ENCODE data around the gene FOXN1.
"Not testable (repeated sequence)": the region's sequence is repeated elsewhere in the genome, so short reads cannot be mapped to it uniquely, and the experiment has no call there.

FOXN1 gene, protein sequence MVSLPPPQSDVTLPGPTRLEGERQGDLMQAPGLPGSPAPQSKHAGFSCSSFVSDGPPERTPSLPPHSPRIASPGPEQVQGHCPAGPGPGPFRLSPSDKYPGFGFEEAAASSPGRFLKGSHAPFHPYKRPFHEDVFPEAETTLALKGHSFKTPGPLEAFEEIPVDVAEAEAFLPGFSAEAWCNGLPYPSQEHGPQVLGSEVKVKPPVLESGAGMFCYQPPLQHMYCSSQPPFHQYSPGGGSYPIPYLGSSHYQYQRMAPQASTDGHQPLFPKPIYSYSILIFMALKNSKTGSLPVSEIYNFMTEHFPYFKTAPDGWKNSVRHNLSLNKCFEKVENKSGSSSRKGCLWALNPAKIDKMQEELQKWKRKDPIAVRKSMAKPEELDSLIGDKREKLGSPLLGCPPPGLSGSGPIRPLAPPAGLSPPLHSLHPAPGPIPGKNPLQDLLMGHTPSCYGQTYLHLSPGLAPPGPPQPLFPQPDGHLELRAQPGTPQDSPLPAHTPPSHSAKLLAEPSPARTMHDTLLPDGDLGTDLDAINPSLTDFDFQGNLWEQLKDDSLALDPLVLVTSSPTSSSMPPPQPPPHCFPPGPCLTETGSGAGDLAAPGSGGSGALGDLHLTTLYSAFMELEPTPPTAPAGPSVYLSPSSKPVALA

DNA sequence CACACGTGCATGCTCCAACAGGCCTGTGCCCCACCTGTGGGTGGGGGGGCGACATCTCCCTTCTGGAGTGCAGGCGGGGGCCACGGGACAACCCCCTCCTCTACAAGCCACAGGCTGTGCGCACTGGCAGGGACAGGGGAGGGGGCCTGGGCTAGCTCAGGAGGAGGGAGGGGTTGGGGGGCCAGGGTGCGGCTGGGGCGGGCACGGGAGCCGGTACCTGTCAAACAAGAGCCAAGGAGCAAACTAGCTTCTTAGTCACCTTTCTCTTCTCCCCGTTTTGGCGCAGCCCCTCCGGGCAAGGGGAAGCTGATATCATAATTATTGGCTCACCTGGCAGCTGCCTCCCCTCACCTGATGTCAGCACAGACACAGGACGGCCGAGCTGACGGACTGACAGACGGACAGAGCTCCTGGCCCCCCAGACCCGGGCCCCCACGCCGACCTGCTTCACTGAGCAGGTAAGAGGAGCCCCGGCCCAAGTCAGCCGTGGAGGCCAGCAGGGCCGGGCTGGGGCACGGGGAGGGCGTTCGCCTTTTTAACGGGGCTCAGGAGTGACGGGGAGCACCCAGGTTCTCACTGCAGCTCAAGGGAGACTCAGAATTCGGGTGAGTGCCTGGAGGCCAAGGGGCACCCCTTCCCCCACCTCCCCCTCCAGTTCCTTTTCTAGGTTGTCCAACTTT, at the start of gene FOXN1:
FOXN1 (plus strand) TSS at position 363 of the 680 bp plus-strand sequence. CDS start 17,622 bp downstream, outside the sequence.
- no peak for DNase-seq
- no peaks in the 10 kb centered on the region for H3K9me3 Mint-ChIP-seq
- peaks cover 40 to 52% of the 10 kb centered on the region in 2 donors for H3K27me3 Mint-ChIP-seq
- ATAC-seq (replicated peaks) = no peak
- H3K4me1 Mint-ChIP-seq = peaks cover 9% of the 10 kb centered on the region in 2 donors
- no peaks in the 10 kb centered on the region for H3K36me3 Mint-ChIP-seq
- no peak within 1 kb of the TSS for H3K27ac Mint-ChIP-seq
- H3K4me3 Mint-ChIP-seq = no peak within 1 kb of the TSS

DNA sequence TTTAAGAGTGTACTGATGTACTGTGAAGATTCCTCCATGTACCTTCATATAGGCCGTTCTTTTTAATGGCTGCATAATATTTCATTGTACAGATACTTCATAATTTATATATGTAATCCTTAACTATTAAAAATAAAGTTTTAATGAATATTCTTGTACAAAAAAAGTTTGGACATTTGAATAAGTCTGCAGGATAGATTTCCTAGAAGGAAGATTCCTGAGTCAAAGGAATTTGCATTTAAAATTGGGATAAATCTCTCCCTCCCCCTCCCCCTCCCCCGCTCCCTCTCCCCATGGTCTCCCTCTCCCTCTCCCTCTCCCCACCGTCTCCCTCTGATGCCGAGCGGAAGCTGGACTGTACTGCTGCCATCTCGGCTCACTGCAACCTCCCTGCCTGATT, 48.3 kb upstream of the FOXN1 start:
- Mint-ChIP-seq H3K4me3 (no peak overlapping the region), H3K27me3 (peaks cover 6 to 9% of the 10 kb centered on the region in 2 donors), H3K27ac (no peak overlapping the region), H3K36me3 (peaks cover 0 to 2% of the 10 kb centered on the region in 2 donors), H3K9me3 (peaks cover 0 to 4% of the 10 kb centered on the region in 2 donors), H3K4me1 (no peaks in the 10 kb centered on the region)
- DNase-seq = no peak
- ATAC-seq (replicated peaks) = no peak

DNA sequence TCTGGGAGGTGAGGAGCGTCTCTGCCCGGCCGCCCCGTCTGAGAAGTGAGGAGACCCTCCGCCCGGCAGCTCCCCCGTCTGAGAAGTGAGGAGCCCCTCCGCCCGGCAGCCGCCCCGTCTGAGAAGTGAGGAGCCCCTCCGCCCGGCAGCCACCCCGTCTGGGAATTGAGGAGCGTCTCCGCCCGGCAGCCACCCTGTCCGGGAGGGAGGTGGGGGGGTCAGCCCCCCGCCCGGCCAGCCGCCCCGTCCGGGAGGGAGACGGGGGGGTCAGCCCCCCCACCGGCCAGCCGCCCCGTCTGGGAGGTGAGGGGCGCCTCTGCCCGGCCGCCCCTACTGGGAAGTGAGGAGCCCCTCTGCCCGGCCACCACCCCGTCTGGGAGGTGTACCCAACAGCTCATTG, 47.3 kb upstream of the FOXN1 start:
- peaks cover 6 to 16% of the 10 kb centered on the region in 2 donors for H3K27me3 Mint-ChIP-seq
- not testable (repeated sequence) for H3K4me1 Mint-ChIP-seq; ATAC-seq (replicated peaks); DNase-seq; H3K27ac Mint-ChIP-seq; H3K9me3 Mint-ChIP-seq; H3K4me3 Mint-ChIP-seq; H3K36me3 Mint-ChIP-seq

DNA sequence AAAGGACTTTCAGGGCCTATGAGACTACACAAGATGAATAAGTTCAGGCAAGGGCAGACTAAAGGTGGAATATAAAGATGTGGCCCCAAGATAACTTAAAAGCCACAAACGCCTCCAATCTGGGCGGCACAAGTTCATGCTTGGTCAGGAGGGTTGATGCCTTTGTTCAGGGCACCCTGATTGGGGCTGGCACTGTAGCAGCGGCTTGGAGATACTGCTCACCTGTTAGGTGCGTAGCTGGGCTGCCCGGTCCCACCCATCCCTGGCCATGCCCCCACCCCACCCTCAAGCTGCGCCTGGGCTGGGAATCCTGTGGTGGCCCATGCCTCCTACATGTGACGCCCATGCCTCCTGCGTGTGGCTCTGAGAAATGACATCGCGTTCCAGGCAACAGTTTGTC, 45.2 kb upstream of the FOXN1 start:
- no peak for ATAC-seq (replicated peaks)
- Mint-ChIP-seq H3K27ac (no peak overlapping the region), H3K4me1 (no peaks in the 10 kb centered on the region), H3K4me3 (no peak overlapping the region), H3K36me3 (peaks cover 0 to 2% of the 10 kb centered on the region in 2 donors), H3K27me3 (peaks cover 8 to 24% of the 10 kb centered on the region in 2 donors), H3K9me3 (peaks cover 0 to 4% of the 10 kb centered on the region in 2 donors)
- no peak for DNase-seq

DNA sequence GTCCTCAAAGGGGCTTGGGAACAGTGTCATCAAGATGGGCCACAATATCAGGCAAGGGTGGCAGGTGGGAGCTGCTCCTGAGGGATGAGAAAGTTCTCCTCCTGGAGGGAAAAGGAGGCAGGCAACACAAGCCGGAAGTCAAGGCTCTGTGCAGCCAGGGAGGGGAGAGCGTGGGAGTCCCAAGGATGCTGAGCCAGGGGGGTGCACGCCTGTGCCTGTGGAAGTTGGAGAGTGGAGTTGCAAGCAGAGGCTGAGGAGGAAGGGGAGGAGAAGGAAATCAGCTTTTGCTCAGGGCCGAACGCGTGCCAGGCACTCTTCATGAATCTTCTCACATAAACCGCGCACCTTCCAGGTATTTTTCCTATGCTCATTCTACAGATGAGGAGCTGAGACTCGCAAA, 40.1 kb upstream of the FOXN1 start:
- ATAC-seq (replicated peaks) (no peak), DNase-seq (no peak)
- H3K36me3 Mint-ChIP-seq = no peaks in the 10 kb centered on the region
- no peak overlapping the region for H3K27ac Mint-ChIP-seq
- no peak overlapping the region for H3K4me3 Mint-ChIP-seq
- peaks cover 0 to 4% of the 10 kb centered on the region in 2 donors for H3K4me1 Mint-ChIP-seq
- H3K9me3 Mint-ChIP-seq = no peaks in the 10 kb centered on the region
- peaks cover 23 to 36% of the 10 kb centered on the region in 2 donors for H3K27me3 Mint-ChIP-seq

DNA sequence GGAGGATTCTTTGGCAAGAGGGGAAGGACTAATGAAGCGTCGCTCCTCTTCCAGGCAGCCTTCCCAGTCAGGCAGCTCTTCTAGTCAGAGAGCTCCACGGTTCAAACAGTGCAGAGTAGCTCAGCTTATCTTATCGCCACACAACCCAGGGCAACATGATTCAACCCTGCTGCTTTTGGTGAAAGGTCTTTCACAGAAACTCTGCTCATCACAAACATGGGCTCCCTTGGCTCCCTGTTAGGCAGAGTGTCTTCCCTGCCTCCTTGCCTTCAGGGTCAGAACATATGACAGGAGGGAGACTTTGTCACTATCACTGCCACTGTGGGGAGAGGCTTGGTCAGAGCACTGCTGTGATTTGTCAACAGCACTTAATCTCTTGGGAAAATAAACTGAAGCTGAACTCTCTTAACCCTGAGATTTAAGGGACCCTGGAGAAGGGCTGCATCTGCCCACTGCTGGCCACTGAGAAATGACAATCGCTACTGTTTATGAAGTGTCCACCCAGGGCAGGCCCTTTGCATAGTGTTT, 39.6 kb upstream of the FOXN1 start:
- DNase-seq (no peak), ATAC-seq (replicated peaks) (no peak)
- Mint-ChIP-seq H3K4me3 (no peak overlapping the region), H3K36me3 (no peaks in the 10 kb centered on the region), H3K27ac (no peak overlapping the region), H3K4me1 (peaks cover 0 to 4% of the 10 kb centered on the region in 2 donors), H3K27me3 (peaks cover 23 to 31% of the 10 kb centered on the region in 2 donors), H3K9me3 (no peaks in the 10 kb centered on the region)

DNA sequence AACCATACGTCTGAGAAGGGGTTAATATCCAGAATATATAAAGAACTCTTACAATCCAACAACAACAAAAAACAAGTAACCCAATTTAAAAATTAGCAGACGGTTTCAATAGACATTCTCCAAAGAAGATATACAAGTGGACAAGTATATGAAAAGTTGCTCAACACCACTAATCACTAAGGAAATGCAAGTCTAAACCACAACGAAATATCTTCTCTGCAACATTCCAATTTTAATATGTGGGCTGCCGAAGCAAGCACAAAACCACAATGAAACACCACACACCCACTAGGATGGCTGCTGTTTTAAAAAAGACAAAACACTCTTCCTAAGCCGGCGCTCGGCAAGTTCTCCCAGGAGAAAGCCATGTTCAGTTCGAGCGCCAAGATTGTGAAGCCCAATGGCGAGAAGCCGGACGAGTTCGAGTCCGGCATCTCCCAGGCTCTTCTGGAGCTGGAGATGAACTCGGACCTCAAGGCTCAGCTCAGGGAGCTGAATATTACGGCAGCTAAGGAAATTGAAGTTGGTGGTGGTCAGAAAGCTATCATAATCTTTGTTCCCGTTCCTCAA, 38.6 kb upstream of the FOXN1 start:
- no peak overlapping the region for H3K4me3 Mint-ChIP-seq
- no peak overlapping the region for H3K27ac Mint-ChIP-seq
- no peaks in the 10 kb centered on the region for H3K36me3 Mint-ChIP-seq
- DNase-seq (no peak), ATAC-seq (replicated peaks) (no peak)
- peaks cover 0 to 4% of the 10 kb centered on the region in 2 donors for H3K4me1 Mint-ChIP-seq
- peaks cover 29 to 31% of the 10 kb centered on the region in 2 donors for H3K27me3 Mint-ChIP-seq
- H3K9me3 Mint-ChIP-seq = no peaks in the 10 kb centered on the region

DNA sequence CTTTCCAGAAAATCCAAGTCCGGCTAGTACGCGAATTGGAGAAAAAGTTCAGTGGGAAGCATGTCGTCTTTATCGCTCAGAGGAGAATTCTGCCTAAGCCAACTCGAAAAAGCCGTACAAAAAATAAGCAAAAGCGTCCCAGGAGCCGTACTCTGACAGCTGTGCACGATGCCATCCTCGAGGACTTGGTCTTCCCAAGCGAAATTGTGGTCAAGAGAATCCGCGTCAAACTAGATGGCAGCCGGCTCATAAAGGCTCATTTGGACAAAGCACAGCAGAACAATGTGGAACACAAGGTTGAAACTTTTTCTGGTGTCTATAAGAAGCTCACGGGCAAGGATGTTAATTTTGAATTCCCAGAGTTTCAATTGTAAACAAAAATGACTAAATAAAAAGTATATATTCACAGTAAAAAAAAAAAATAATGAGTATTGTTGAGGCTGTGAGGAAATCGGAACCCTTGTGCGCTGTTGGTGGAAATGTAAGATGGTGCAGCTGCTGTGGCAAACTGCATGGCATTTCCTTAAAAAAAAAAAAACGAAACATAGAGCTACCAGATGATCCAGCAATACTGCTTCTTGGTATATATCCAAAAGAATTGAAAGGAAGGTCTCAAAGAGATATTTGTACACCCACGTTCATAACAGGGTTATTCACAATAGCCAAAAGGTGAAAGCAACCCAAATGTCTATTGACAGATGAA, 38.0 kb upstream of the FOXN1 start:
- not testable (repeated sequence) for H3K27ac Mint-ChIP-seq; H3K36me3 Mint-ChIP-seq; H3K4me1 Mint-ChIP-seq; H3K9me3 Mint-ChIP-seq; ATAC-seq (replicated peaks); H3K4me3 Mint-ChIP-seq; DNase-seq
- peaks cover 27 to 29% of the 10 kb centered on the region in 2 donors for H3K27me3 Mint-ChIP-seq

DNA sequence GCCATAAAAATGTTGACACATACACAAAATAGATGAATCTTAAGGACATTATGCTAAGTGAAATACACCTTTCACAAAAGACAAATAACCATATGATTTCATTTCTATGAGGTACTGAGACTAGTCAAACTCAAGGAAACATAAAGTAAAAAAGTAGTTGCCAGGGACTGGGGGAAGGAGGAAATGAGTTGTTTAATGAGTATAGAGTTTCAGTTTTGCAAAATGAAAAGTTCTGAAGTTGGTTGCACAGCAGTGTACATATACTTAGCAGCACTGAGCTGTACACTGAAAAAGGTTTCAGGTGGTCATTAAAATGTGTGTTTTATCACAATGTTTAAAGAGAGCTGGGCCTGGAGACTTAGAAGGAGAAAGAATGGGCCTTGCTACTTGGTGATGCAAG, 37.4 kb upstream of the FOXN1 start:
- no peak overlapping the region for H3K27ac Mint-ChIP-seq
- H3K4me1 Mint-ChIP-seq = peaks cover 0 to 8% of the 10 kb centered on the region in 2 donors
- H3K27me3 Mint-ChIP-seq = peaks cover 21 to 34% of the 10 kb centered on the region in 2 donors
- ATAC-seq (replicated peaks) (peak; percentile 44 to 51), DNase-seq (no peak)
- H3K9me3 Mint-ChIP-seq = no peaks in the 10 kb centered on the region
- H3K36me3 Mint-ChIP-seq = no peaks in the 10 kb centered on the region
- H3K4me3 Mint-ChIP-seq = no peak overlapping the region

DNA sequence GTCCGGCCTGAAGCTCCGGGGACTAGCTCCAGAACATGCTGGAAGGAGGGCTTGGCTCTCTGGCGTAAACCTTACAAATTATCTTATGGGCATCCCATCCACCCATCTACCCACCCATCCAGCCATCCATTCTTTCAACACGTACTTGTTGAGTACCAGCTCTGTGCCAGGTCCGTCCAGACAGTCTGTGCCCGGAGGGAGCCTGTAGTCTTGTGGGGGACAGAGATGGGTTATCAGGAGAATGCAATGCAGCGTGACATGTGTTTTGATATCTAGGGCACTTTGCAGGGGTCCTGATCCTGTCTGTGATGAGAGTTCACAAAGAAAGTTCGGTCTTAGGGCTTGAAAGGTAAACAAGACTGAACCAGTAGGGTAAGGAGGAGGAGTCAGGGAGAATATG, 36.8 kb upstream of the FOXN1 start:
- Mint-ChIP-seq H3K27ac (no peak overlapping the region), H3K9me3 (no peaks in the 10 kb centered on the region), H3K4me3 (no peak overlapping the region), H3K4me1 (peaks cover 0 to 8% of the 10 kb centered on the region in 2 donors), H3K27me3 (peaks cover 18 to 38% of the 10 kb centered on the region in 2 donors), H3K36me3 (no peaks in the 10 kb centered on the region)
- ATAC-seq (replicated peaks) = no peak
- DNase-seq = no peak

DNA sequence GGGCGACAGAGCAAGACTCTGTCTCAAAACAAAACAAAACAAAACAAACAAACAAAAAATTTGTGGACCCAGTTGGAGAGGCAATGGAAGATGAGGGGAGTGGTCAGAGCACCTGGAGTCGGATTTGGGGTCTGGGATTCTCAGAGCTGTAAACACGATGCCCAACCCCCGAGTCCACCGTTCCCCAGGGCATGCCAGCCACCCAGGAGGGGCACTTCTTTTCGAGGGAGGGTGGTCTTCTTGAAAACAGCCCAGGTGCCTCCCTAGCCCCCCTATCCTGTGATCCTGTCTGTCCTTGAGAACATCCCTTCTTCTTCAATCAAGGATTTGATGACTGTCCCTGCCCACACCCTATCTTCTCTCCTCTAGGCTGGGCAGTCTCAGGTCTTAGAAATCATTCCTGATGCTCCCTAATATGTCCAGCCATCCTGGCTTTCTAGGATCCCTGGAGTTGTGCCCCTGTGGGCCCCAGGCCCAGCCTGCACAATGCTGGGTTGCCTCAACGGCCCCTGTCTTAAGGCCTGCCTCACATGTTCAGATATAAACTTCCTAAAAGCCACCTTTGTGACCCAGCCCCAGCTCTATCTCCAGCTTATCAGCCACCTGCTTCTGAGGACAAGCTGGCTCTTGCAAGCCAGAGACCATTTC, 35.8 kb upstream of the FOXN1 start:
- Mint-ChIP-seq H3K27ac (no peak overlapping the region), H3K9me3 (no peaks in the 10 kb centered on the region), H3K27me3 (peaks cover 17 to 37% of the 10 kb centered on the region in 2 donors), H3K4me3 (no peak overlapping the region), H3K4me1 (peaks cover 0 to 8% of the 10 kb centered on the region in 2 donors), H3K36me3 (no peaks in the 10 kb centered on the region)
- ATAC-seq (replicated peaks) (no peak), DNase-seq (no peak)

DNA sequence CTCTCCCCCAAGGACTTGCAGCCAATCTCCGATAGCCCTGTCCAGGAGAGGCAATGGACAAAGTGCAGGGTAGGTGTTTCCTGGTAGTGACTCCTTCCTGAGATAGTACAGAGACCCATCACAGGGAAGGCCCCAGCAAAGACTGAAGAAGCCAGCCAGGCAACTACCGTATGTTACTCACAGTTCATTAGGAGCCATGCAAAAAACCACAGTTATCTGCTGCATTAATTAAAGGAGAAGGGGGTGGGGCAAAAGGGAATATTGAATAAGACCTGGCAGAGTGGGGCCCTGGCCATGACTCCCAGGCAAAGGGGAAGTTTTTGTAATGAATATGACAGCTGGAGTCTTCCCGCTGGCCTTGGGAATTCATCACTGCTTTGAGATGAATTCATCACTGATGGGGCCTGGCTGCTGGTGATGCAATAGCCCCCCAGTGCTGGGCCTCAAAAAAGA, 35.2 kb upstream of the FOXN1 start:
- H3K4me1 Mint-ChIP-seq = peaks cover 0 to 8% of the 10 kb centered on the region in 2 donors
- no peak overlapping the region for H3K27ac Mint-ChIP-seq
- peaks cover 12 to 37% of the 10 kb centered on the region in 2 donors for H3K27me3 Mint-ChIP-seq
- no peak for DNase-seq
- no peak overlapping the region for H3K4me3 Mint-ChIP-seq
- H3K9me3 Mint-ChIP-seq = no peaks in the 10 kb centered on the region
- no peaks in the 10 kb centered on the region for H3K36me3 Mint-ChIP-seq
- ATAC-seq (replicated peaks) = no peak
